HepG2 (cell line): Measurements from ENCODE around the gene INTS7.

ENCODE experiments used
- EP300 ChIP-seq, 3 experiments: sonication (generic) in 1 of 3; formaldehyde crosslinking in 1 of 3; IDR thresholded peaks; 2 replicates each; pipeline versions ENCODE4 v1.5.1 to v1.6.1; 2011 to 2020; ENCODE audit warnings: low read depth in 2 of 3, low read length in 2 of 3, borderline replicate concordance in 1 of 3, improper control_type of control experiment in 1 of 3, mild to moderate bottlenecking in 1 of 3, missing genetic modification reagents in 1 of 3, moderate library complexity in 1 of 3
- MZF1 ChIP-seq: sonication (generic); formaldehyde crosslinking; IDR thresholded peaks from 2 replicates; pipeline ENCODE4 v1.8.1; 2023; ENCODE audit warnings: mild to moderate bottlenecking, missing genetic modification reagents, borderline replicate concordance
- TF ChIP-seq, protein P1 (sequence below): sonication (generic); formaldehyde crosslinking; IDR thresholded peaks from 2 replicates; pipeline ENCODE4 v1.9.0; 2022; ENCODE audit warnings: missing genetic modification reagents, mild to moderate bottlenecking, borderline replicate concordance

DNA sequence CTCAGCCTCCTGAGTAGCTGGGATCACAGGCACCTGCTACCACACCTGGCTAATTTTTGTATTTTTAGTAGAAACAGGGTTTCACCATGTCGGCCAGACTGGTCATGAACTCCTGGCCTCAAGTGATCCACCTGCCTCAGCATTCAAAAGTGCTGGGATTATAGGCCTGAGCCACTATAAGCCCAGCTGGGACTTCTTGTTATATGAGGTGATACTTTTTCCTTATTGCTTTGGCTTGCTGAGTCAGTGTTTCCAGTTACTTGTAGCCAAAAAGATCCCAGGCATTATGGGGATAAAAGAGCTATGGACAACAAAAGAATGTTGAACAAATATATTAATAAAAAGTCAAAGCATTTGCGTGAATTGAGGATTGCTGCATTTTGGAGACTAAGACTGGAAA is 134.9 kb downstream of the INTS7 start:
- TF ChIP-seq, protein P1, sequence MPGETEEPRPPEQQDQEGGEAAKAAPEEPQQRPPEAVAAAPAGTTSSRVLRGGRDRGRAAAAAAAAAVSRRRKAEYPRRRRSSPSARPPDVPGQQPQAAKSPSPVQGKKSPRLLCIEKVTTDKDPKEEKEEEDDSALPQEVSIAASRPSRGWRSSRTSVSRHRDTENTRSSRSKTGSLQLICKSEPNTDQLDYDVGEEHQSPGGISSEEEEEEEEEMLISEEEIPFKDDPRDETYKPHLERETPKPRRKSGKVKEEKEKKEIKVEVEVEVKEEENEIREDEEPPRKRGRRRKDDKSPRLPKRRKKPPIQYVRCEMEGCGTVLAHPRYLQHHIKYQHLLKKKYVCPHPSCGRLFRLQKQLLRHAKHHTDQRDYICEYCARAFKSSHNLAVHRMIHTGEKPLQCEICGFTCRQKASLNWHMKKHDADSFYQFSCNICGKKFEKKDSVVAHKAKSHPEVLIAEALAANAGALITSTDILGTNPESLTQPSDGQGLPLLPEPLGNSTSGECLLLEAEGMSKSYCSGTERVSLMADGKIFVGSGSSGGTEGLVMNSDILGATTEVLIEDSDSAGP = no peak
- TF ChIP-seq EP300 (IDR thresholded peaks at IDR 0.05; ENCODE audit: low read depth in 2 of 2, low read length in 2 of 2) = no peak
- TF ChIP-seq EP300 (CRISPR knock-in tag; IDR thresholded peaks at IDR 0.05; ENCODE audit: borderline replicate concordance) = no peak
- TF ChIP-seq MZF1 (CRISPR knock-in tag) = no peak
